ENCODE data around the gene PPP1R12A.
"Not testable (repeated sequence)": the region's sequence is repeated elsewhere in the genome, so short reads cannot be mapped to it uniquely, and the experiment has no call there.

The PPP1R12A gene

GRCh38 chr12:79837575-79837974 lies 97.3 kb downstream of the PPP1R12A start:
- DNase-seq: no peak

- no peak for DNase-seq
Measured at GRCh38 chr12:79835377-79835843, 99.5 kb downstream of the PPP1R12A start.

- no peak for DNase-seq
Measured at GRCh38 chr12:79834712-79835376, 100.1 kb downstream of the PPP1R12A start.

GRCh38 chr12:79830440-79830839 lies 104.5 kb downstream of the PPP1R12A start:
- no peak for DNase-seq

- no peak for DNase-seq
Measured at GRCh38 chr12:79828924-79829323, 106.0 kb downstream of the PPP1R12A start.

- no peak for DNase-seq
Measured at GRCh38 chr12:79827484-79827883, 107.4 kb downstream of the PPP1R12A start.

GRCh38 chr12:79826267-79827128 lies 108.4 kb downstream of the PPP1R12A start:
- DNase-seq: no peak

GRCh38 chr12:79822475-79822874 lies 112.4 kb downstream of the PPP1R12A start:
- DNase-seq: no peak

GRCh38 chr12:79818856-79819255 lies 116.0 kb downstream of the PPP1R12A start:
- no peak for DNase-seq

- DNase-seq: not testable (repeated sequence)
Measured at GRCh38 chr12:79784366-79785065, 150.4 kb downstream of the PPP1R12A start.

- no peak for DNase-seq
Measured at GRCh38 chr12:79782172-79782900, 152.6 kb downstream of the PPP1R12A start.

- no peak for DNase-seq
Measured at GRCh38 chr12:79778802-79779448, 156.0 kb downstream of the PPP1R12A start.

GRCh38 chr12:79776111-79776510 lies 158.8 kb downstream of the PPP1R12A start:
- no peak for DNase-seq

- DNase-seq: no peak
Measured at GRCh38 chr12:79775355-79776027, 159.4 kb downstream of the PPP1R12A start.

- DNase-seq: no peak
Measured at GRCh38 chr12:79773896-79774295, 161.0 kb downstream of the PPP1R12A start.

- no peak for DNase-seq
Measured at GRCh38 chr12:79769860-79770485, 164.9 kb downstream of the PPP1R12A start.

GRCh38 chr12:79769189-79769859 lies 165.6 kb downstream of the PPP1R12A start:
- no peak for DNase-seq

- DNase-seq: no peak
Measured at GRCh38 chr12:79766705-79767464, 168.0 kb downstream of the PPP1R12A start.

- no peak for DNase-seq
Measured at GRCh38 chr12:79765157-79765556, 169.7 kb downstream of the PPP1R12A start.

- no peak for DNase-seq
Measured at GRCh38 chr12:79764641-79765040, 170.3 kb downstream of the PPP1R12A start.
